ENCODE data around the gene TNFAIP8L1.

DNA sequence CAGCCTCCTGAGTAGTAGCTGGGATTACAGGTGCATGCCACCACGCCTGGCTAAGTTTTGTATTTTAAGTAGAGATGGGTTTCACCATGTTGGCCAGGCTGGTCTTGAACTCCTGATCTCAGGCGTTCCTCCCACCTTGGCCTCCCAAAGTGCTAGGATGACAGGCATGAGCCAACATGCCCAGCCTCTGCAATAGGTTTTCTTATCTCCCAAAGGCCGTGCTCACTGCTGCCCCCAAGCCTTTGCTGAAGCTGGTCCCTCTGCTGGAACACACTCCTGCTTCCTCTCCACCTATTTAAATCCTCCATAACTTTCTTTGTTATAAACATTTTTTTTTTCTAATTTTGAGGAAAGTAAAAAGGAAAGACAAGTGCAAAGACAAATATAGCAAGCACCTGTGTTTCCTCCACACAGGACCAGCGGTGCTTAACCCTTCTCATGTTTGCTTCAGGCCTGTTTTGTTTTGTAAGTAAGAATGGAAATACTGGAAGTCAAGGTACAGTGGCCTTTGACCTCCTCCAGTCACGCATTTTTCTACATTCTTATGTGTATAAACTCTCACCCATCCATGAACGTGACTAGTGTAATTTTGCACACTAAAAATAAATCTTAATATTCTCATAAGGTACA lies 14.5 kb upstream of the TNFAIP8L1 start:
- TF ChIP-seq, protein P1, sequence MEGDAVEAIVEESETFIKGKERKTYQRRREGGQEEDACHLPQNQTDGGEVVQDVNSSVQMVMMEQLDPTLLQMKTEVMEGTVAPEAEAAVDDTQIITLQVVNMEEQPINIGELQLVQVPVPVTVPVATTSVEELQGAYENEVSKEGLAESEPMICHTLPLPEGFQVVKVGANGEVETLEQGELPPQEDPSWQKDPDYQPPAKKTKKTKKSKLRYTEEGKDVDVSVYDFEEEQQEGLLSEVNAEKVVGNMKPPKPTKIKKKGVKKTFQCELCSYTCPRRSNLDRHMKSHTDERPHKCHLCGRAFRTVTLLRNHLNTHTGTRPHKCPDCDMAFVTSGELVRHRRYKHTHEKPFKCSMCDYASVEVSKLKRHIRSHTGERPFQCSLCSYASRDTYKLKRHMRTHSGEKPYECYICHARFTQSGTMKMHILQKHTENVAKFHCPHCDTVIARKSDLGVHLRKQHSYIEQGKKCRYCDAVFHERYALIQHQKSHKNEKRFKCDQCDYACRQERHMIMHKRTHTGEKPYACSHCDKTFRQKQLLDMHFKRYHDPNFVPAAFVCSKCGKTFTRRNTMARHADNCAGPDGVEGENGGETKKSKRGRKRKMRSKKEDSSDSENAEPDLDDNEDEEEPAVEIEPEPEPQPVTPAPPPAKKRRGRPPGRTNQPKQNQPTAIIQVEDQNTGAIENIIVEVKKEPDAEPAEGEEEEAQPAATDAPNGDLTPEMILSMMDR (IDR thresholded peaks at IDR 0.05), result no peak
- TF ChIP-seq EP300 (IDR thresholded peaks at IDR 0.05; ENCODE audit: low read depth) (no peak), POLR2A (IDR thresholded peaks at IDR 0.05) (no peak), POLR2AphosphoS5 (IDR thresholded peaks at IDR 0.05) (no peak)
